Fibroblast of lung (primary cell): ENCODE measurements around the gene STX8.

Experiments
- CTCF ChIP-seq, 2 donors: IDR thresholded peaks in 1 of 2; conservative IDR thresholded peaks in 1 of 2; 1 replicate in 1 of 2; 2 replicates in 1 of 2; pipeline ENCODE4 v1.5.1; 2011 to 2012; ENCODE audit warnings: low read length in 2 of 2, control low read depth in 1 of 2, inconsistent platforms in 1 of 2, low read depth in 1 of 2, mild to moderate bottlenecking in 1 of 2
- EZH2 ChIP-seq: IDR thresholded peaks from 2 replicates; pipeline ENCODE4 v1.5.1; 2012; ENCODE audit warnings: low read length, control low read depth, mild to moderate bottlenecking; ENCODE audit errors: missing control alignments

GRCh38 chr17:9434642-9435057 lies 141.0 kb downstream of the STX8 start:
- no peak for TF ChIP-seq CTCF (conservative IDR thresholded peaks at IDR 0.05 in 1 of 2, IDR thresholded peaks at IDR 0.05 in 1 of 2; ENCODE audit: low read depth in 1 of 2, low read length in 2 of 2)
- no peak for TF ChIP-seq EZH2
